Lower leg skin (tissue), 4 donors: Measurements from ENCODE around the gene CMIP. TPM values are rescaled to one million over a fixed set of nuclear protein-coding genes. Genes with fewer than 3 reads are reported as not detected.

ENCODE experiments used
- DNase-seq, 2 donors: peaks; one replicate each; pipeline ENCODE4 v3.0.0-alpha.2; 2019; ENCODE audit warnings: low spot score in 2 of 2
- H3K4me3 ChIP-seq: fragments of 200-600 bp; sonication (generic); 2 replicates; pipeline ENCODE4 v1.5.1; 2017; ENCODE audit warnings: mild to moderate bottlenecking, low read depth; ENCODE audit not compliant: poor library complexity, severe bottlenecking
- POLR2A ChIP-seq, 2 donors: fragments of 450-650 bp; IDR thresholded peaks; one replicate each; pipeline ENCODE4 v1.6.1; 2016 to 2017; ENCODE audit warnings: antibody characterized with exemption in 2 of 2, mild to moderate bottlenecking in 1 of 2, moderate library complexity in 1 of 2
- WGBS, 2 donors: methylation state at CpG; one replicate each; pipeline ENCODE4 v1.1.5; 2018; 5-methylcytosine and 5-hydroxymethylcytosine counted together
- intact Hi-C: fragments of 100-400 bp; cut with DNase I; formaldehyde crosslinking; loops from one replicate; pipeline ENCODE4 v1.15.0; 2023; ENCODE audit warnings: low total_unique reads
- total RNA-seq, 4 donors: library from RNA; depleted of rRNA; stranded (reverse); fragments of >200 nt; gene quantifications; one replicate each; pipeline ENCODE4 v1.1.0, GENCODE V29; 2016
- TF ChIP-seq, protein P1 (sequence below), 3 donors: fragments of 450-650 bp; IDR thresholded peaks; one replicate each; pipeline ENCODE4 v1.5.1; 2016; ENCODE audit warnings: antibody characterized with exemption in 3 of 3, mild to moderate bottlenecking in 3 of 3, moderate library complexity in 2 of 3

Gene CMIP
- total RNA-seq, 4 donors from 2014 or later: 53.7 to 115 (median 77.4) TPM

DNA sequence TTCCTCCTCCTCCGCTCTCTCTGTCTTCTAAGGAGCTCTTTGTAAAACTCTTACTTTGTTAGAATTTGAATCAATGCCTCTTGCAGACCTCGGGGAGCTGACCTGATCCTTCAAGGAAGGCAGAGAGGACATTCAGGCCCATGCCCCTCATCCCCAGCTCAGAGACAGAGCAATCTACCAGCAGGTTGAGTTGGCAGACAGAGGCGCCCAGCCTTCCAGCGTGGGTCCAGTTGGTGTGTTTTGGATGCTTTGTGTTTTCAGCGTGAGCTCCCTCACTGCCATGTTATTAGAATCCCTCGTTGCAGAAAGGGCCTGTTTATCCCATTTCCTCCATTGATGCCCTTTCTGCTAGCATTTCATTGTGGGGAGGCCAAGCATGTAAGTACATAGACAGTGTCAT is 167.1 kb downstream of the CMIP start:
- intact Hi-C loops: no loop called here
- no peak overlapping the region for H3K4me3 ChIP-seq
- no peak for DNase-seq
- no peak for TF ChIP-seq POLR2A (IDR thresholded peaks at IDR 0.05)
- TF ChIP-seq, protein P1, sequence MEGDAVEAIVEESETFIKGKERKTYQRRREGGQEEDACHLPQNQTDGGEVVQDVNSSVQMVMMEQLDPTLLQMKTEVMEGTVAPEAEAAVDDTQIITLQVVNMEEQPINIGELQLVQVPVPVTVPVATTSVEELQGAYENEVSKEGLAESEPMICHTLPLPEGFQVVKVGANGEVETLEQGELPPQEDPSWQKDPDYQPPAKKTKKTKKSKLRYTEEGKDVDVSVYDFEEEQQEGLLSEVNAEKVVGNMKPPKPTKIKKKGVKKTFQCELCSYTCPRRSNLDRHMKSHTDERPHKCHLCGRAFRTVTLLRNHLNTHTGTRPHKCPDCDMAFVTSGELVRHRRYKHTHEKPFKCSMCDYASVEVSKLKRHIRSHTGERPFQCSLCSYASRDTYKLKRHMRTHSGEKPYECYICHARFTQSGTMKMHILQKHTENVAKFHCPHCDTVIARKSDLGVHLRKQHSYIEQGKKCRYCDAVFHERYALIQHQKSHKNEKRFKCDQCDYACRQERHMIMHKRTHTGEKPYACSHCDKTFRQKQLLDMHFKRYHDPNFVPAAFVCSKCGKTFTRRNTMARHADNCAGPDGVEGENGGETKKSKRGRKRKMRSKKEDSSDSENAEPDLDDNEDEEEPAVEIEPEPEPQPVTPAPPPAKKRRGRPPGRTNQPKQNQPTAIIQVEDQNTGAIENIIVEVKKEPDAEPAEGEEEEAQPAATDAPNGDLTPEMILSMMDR (IDR thresholded peaks at IDR 0.05): no peak
- 78% methylated on average over 6 of the region's 6 CpGs for WGBS, 2 donors

DNA sequence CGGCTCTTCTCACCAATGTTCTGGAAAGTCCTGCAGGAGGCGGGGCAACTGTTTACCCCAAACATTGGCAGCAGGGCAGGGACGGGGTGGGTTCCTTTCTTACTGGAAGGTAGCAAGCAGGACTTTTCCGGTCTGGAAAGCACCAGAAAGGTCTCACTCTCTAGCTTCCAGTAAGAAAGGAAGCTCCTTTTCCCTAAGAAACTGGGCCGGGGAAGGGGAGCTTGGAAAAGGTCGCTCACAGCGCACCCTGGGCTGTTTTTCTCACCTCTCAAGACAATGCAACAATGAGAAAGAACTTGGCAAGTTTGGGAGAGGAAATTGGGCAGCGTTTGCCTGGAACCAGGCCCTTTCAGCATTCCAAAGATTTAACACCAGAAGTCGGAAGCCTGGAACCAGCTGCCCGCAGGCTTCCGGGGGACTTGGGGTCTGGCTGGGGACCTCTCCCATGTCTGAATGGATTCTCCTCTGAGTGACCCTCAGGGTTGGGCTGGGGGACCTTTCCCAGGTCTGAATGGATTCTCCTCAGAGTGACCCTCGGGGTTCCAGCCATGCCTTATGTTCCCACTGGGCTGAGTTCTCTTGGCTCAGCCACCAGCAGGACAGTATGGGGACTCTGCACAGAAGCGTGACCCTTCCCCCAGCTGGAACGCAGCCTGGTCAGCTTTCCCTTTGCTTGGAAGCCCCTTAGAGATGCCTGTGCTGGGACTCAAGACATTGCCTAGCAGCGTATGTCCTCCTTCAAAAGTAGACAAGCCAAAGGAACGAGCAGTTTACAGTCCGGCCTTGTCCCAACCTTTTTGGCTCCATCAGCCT is 167.9 kb downstream of the CMIP start:
- no peak overlapping the region for H3K4me3 ChIP-seq
- 46 to 47% methylated on average over 16 to 17 of the region's 17 CpGs for WGBS, 2 donors
- peak in 1 of 2 donors; percentile 85 for DNase-seq
- TF ChIP-seq POLR2A (IDR thresholded peaks at IDR 0.05): no peak
- TF ChIP-seq, protein P1 (IDR thresholded peaks at IDR 0.05): no peak
- intact Hi-C loops: no loop called here

- 89 to 96% methylated on average over 9 to 13 of the region's 13 CpGs for WGBS, 2 donors
- H3K4me3 ChIP-seq: no peak overlapping the region
- peak in 1 of 2 donors; percentile 81 for DNase-seq
- TF ChIP-seq, protein P1 (IDR thresholded peaks at IDR 0.05): no peak
- TF ChIP-seq POLR2A (IDR thresholded peaks at IDR 0.05): no peak
- intact Hi-C loops: no loop called here
These were observed 169.6 kb downstream of the CMIP start for GRCh38 chr16:81614171-81614570.

DNA sequence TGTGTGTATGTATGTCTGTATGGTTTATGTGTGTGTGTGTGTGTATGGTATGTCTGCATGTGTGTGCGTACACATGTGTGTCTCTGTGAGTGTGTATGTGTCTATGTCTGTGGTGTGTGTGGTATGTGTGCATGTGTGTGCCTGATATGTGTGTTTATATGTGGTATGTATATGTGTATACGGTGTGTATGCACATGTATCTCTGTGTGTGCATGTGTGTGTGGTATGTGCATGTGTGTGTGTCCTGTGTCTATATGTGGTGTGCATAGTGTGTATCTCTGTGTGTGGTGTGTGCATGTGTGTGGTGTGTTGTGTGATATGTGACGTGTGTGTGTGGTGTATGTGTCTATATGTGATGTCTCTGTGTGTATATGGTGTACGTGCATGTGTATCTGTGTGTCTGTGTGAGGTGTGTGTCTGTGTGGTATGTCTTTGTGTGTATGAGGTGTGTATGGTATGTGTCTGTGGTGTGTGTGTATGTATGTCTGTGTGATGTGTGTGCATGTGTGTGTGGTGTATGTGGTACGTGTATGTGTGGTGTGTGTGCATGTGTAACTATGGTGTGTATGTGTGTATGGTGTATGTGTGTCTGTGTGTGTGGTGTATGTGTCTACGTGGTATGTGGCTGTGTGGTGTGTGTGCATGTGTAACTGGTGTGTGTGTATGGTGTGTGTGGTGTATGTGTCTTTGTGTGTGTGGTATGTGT is 170.2 kb downstream of the CMIP start:
- DNase-seq: no peak
- WGBS, 2 donors: 92 to 96% methylated on average over 6 of the region's 6 CpGs
- intact Hi-C loops: no loop called here
- H3K4me3 ChIP-seq: no peak overlapping the region
- TF ChIP-seq, protein P1 (IDR thresholded peaks at IDR 0.05): peak in 1 of 3 donors; percentile 35
- no peak for TF ChIP-seq POLR2A (IDR thresholded peaks at IDR 0.05)

DNA sequence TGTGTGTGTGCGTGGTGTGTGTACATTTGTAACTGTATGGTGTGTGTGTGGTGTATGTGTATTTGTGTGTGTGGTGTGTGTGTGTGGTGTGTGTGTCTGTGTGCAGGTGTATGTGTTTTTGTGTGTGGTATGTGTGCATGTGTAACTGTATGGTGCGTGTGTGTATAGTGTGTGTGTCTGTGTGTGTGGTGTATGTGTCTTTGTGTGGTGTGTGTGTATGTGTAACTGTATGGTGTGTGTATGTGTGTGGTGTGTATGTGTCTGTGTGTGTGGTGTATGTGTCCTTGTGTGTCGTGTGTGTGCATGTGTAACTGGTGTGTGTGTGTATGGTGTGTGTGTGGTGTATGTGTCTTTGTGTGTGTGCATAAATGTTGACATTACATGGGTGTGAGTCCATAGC is 170.8 kb downstream of the CMIP start:
- no peak for DNase-seq
- 93 to 94% methylated on average over 3 of the region's 3 CpGs for WGBS, 2 donors
- H3K4me3 ChIP-seq: no peak overlapping the region
- TF ChIP-seq POLR2A (IDR thresholded peaks at IDR 0.05): no peak
- TF ChIP-seq, protein P1 (IDR thresholded peaks at IDR 0.05): no peak
- intact Hi-C loops: no loop called here
